PC-9 (cell line): ENCODE results near the gene PRR27. TPM values are rescaled to one million over a fixed set of nuclear protein-coding genes. Genes with fewer than 3 reads are reported as not detected.

ENCODE experiments used
- BruUV-seq: library from RNA; stranded (reverse); fragments of 400-500 nt; replicated peaks from 2 replicates; lab custom pipeline; 2021; lab: Mats Ljungman, UMichigan
- CTCF ChIA-PET: fragments of 300-600 bp; sonication (Branson Sonifier 250); formaldehyde crosslinking; loops from one replicate; lab custom pipeline; 2022; ENCODE audit warnings: antibody characterized with exemption; lab: Charles Lee
- POLR2A ChIA-PET: fragments of 300-600 bp; sonication (Branson Sonifier 250); formaldehyde crosslinking; loops from one replicate; lab custom pipeline; 2022; ENCODE audit warnings: antibody characterized with exemption; ENCODE audit not compliant: unreplicated experiment; lab: Charles Lee
- DNase-seq, 2 experiments: peaks; one replicate each; pipeline versions ENCODE4 v3.0.0 to v3.0.0-alpha.2; 2015 to 2022; ENCODE audit warnings: mixed read lengths in 1 of 2
- H2AFZ ChIP-seq: fragments of 200-600 bp; sonication (generic); 2 replicates; pipeline ENCODE4 v1.8.1; 2017; ENCODE audit warnings: antibody characterized with exemption
- H3F3A ChIP-seq: fragments of 200-600 bp; sonication (generic); 2 replicates; pipeline ENCODE4 v1.8.1; 2017; ENCODE audit warnings: antibody characterized with exemption, mild to moderate bottlenecking, low read depth; ENCODE audit not compliant: insufficient read depth
- H3K27ac ChIP-seq: fragments of 200-600 bp; sonication (generic); 2 replicates; pipeline ENCODE4 v1.6.1; 2016; ENCODE audit warnings: mixed run types
- H3K27me3 ChIP-seq: fragments of 200-600 bp; sonication (generic); 2 replicates; pipeline ENCODE4 v1.6.1; 2016; ENCODE audit warnings: low read depth, mixed run types; ENCODE audit not compliant: insufficient read depth
- H3K36me3 ChIP-seq: fragments of 200-600 bp; sonication (generic); 2 replicates; pipeline ENCODE4 v1.6.1; 2016; ENCODE audit warnings: low read depth, mixed run types
- H3K4me1 ChIP-seq: fragments of 200-600 bp; sonication (generic); replicated peaks from 2 replicates; pipeline ENCODE4 v1.6.1; 2016; ENCODE audit warnings: mixed run types; ENCODE audit not compliant: insufficient read depth
- H3K4me2 ChIP-seq: fragments of 200-600 bp; sonication (generic); 2 replicates; pipeline ENCODE4 v1.6.1; 2017; ENCODE audit warnings: mixed run types
- H3K4me3 ChIP-seq: fragments of 200-600 bp; sonication (generic); 2 replicates; pipeline ENCODE4 v1.6.1; 2016; ENCODE audit warnings: mixed run types
- H3K79me2 ChIP-seq: fragments of 200-600 bp; sonication (generic); 2 replicates; pipeline ENCODE4 v1.6.1; 2017; ENCODE audit warnings: low read depth, mixed run types
- H3K9me2 ChIP-seq: fragments of 200-600 bp; sonication (generic); 2 replicates; pipeline ENCODE4 v1.8.1; 2017; ENCODE audit warnings: mild to moderate bottlenecking; ENCODE audit not compliant: insufficient read depth
- H3K9me3 ChIP-seq: fragments of 200-600 bp; sonication (generic); 2 replicates; pipeline ENCODE4 v1.8.1; 2016; ENCODE audit warnings: low read depth; ENCODE audit not compliant: insufficient read depth
- H4K20me1 ChIP-seq: fragments of 200-600 bp; sonication (generic); 2 replicates; pipeline ENCODE4 v1.8.1; 2017; ENCODE audit not compliant: insufficient read depth
- CTCF ChIP-seq: fragments of 200-600 bp; sonication (generic); conservative IDR thresholded peaks from 2 replicates; pipeline ENCODE4 v1.6.1; 2017; ENCODE audit warnings: mixed run types, antibody characterized with exemption, mild to moderate bottlenecking, moderate library complexity
- EZH2 ChIP-seq: fragments of 200-600 bp; sonication (generic); IDR thresholded peaks from 2 replicates; pipeline ENCODE4 v1.8.0; 2017; ENCODE audit warnings: antibody characterized with exemption, low read depth
- intact Hi-C: fragments of 100-400 bp; cut with micrococcal nuclease; formaldehyde crosslinking; loops from one replicate; pipeline ENCODE4 v1.10.0; 2022; ENCODE audit not compliant: unreplicated experiment
- total RNA-seq: library from RNA; stranded (reverse); gene quantifications from 2 replicates; pipeline ENCODE4 v1.2.3, GENCODE V29; 2021

PRR27 gene
- total RNA-seq, 1 experiment from 2014 or later = not detected

- no peak overlapping the region for H3K4me3 ChIP-seq
- no peaks in the 10 kb centered on the region for H3F3A ChIP-seq
- H3K4me2 ChIP-seq = no peak overlapping the region
- no peaks in the 10 kb centered on the region for H3K9me3 ChIP-seq
- H3K27ac ChIP-seq = no peak overlapping the region
- intact Hi-C loops = no loop called here
- no peaks in the 10 kb centered on the region for H3K9me2 ChIP-seq
- no peaks in the 10 kb centered on the region for H3K27me3 ChIP-seq
- no peak for TF ChIP-seq CTCF
- no peak overlapping the region for H2AFZ ChIP-seq
- no peaks in the 10 kb centered on the region for H3K4me1 ChIP-seq
- ChIA-PET CTCF (no interaction called here), POLR2A (no interaction called here)
- no peak for DNase-seq
- H3K36me3 ChIP-seq = no peaks in the 10 kb centered on the region
- BruUV-seq = no TSS peak
- H4K20me1 ChIP-seq = no peaks in the 10 kb centered on the region
- no peaks in the 10 kb centered on the region for H3K79me2 ChIP-seq
These were observed 39.9 kb upstream of the PRR27 start for GRCh38 chr4:70114096-70114495.

- H3K4me2 ChIP-seq = no peak overlapping the region
- no peaks in the 10 kb centered on the region for H3K79me2 ChIP-seq
- no peak overlapping the region for H2AFZ ChIP-seq
- H4K20me1 ChIP-seq = no peaks in the 10 kb centered on the region
- no peaks in the 10 kb centered on the region for H3K27me3 ChIP-seq
- no peaks in the 10 kb centered on the region for H3K4me1 ChIP-seq
- intact Hi-C loops = no loop called here
- H3F3A ChIP-seq = no peaks in the 10 kb centered on the region
- no peaks in the 10 kb centered on the region for H3K36me3 ChIP-seq
- H3K9me3 ChIP-seq = no peaks in the 10 kb centered on the region
- DNase-seq = peak in 1 of 2 experiments; percentile 1
- H3K4me3 ChIP-seq = no peak overlapping the region
- ChIA-PET POLR2A (no interaction called here), CTCF (no interaction called here)
- no TSS peak for BruUV-seq
- no peak overlapping the region for H3K27ac ChIP-seq
- H3K9me2 ChIP-seq = no peaks in the 10 kb centered on the region
- no peak for TF ChIP-seq EZH2
- TF ChIP-seq CTCF = no peak
These were observed 33.7 kb upstream of the PRR27 start for GRCh38 chr4:70120323-70120722.

- DNase-seq = no peak
- H3K4me1 ChIP-seq = no peaks in the 10 kb centered on the region
- H2AFZ ChIP-seq = no peak overlapping the region
- POLR2A ChIA-PET = no interaction called here
- H3K27ac ChIP-seq = no peak overlapping the region
- H3K9me3 ChIP-seq = no peaks in the 10 kb centered on the region
- H3K9me2 ChIP-seq = no peaks in the 10 kb centered on the region
- H3K4me2 ChIP-seq = no peak overlapping the region
- BruUV-seq = no TSS peak
- no peaks in the 10 kb centered on the region for H3K36me3 ChIP-seq
- no peaks in the 10 kb centered on the region for H3K79me2 ChIP-seq
- H4K20me1 ChIP-seq = no peaks in the 10 kb centered on the region
- H3K27me3 ChIP-seq = no peaks in the 10 kb centered on the region
- CTCF ChIA-PET = no interaction called here
- intact Hi-C loops = no loop called here
- H3F3A ChIP-seq = no peaks in the 10 kb centered on the region
- TF ChIP-seq CTCF = no peak
- TF ChIP-seq EZH2 = no peak
- H3K4me3 ChIP-seq = no peak overlapping the region
These were observed 20.6 kb upstream of the PRR27 start for GRCh38 chr4:70133473-70133872.
